Right ventricle myocardium inferior (tissue), 1 donor: ENCODE measurements around the gene UBE2D4. TPM values are rescaled to one million over a fixed set of nuclear protein-coding genes. Genes with fewer than 3 reads are reported as not detected.
"Not testable (repeated sequence)": the region's sequence is repeated elsewhere in the genome, so short reads cannot be mapped to it uniquely, and the experiment has no call there.

ENCODE experiments used
- ATAC-seq: fragments of 200-7000 bp; cut with Tn5 transposase; one replicate; pipeline ENCODE4 v1.9.1; 2020; ENCODE audit warnings: mild to moderate bottlenecking, moderate library complexity
- DNase-seq: peaks from one replicate; pipeline ENCODE4 v3.0.0; 2021; ENCODE audit errors: missing footprints
- intact Hi-C: fragments of 100-400 bp; cut with DNase I; formaldehyde crosslinking; loops from one replicate; pipeline ENCODE4 v1.11.0; 2022
- total RNA-seq: library from RNA; stranded (reverse); fragmentation: NEBNext Ultra II Directional; extraction: Animal tissue kit (Norgen Biotek cat#: 25700); gene quantifications from one replicate; pipeline ENCODE4 v1.2.1, GENCODE V29; 2021
- donor health status: DM: no; HTN: yes; CAD: no; lungs with severe emphysema.

The UBE2D4 gene
- total RNA-seq, 1 donor from 2014 or later: 51.2 TPM

DNA sequence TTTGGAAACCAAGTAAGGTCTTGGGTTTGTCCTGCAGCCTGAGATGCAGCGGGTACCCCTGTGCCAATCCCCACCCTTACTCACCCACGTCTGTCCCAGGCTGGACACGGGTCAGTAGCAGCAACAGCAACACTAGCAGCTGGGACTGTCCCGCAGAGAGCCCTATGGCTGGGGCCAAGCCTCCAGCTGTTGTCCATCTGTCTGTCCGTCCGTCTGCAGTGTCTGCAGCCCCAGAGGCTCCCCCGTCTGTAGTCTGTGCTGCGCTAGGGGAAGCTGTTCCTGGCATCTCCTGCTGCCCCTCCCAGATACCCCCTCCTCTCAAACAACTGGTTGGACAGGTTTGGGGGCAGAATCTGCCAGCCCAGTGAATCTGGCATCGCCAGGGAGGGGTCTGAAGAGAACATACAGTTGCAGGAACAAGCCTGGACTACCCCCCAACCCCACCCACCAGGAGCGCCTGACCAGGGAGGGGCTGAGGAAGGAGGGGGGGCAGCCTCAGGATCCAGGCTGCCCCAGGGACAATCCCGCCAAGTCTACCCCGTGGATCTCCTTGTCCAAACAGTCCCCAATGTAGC lies 63.9 kb downstream of the UBE2D4 start:
- peak; percentile 14 for ATAC-seq
- intact Hi-C loops, DNase-seq: not testable (repeated sequence)

- peak; percentile 23 for ATAC-seq
- intact Hi-C loops, DNase-seq: not testable (repeated sequence)
Measured at GRCh38 chr7:43990829-43991228, 64.6 kb downstream of the UBE2D4 start.

- intact Hi-C loops, ATAC-seq: not testable (repeated sequence)
Measured at GRCh38 chr7:43992896-43993295, 66.7 kb downstream of the UBE2D4 start.

DNA sequence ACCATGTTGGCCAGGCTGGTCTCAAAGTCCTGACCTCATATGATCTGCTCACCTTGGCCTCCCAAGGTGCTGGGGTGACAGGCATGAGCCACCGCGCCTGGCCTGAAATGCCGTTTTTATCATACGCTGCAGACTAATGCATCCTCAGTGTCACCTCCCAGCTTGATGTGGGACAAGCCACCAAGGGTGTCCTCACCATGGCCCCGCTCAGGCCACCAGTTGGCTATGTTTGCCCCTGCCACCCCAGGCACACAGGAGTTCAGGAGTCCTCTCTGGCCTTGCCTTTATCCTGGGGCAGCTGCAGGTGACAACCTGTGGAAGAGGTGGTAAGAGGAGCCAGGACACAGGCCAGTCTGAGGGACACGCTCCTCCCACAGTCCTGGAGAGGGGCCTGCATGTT lies 68.4 kb downstream of the UBE2D4 start:
- intact Hi-C loops, DNase-seq: not testable (repeated sequence)
- peak; percentile 18 for ATAC-seq

More at GRCh38 chr7:43992896-43993295, 66.7 kb downstream of the UBE2D4 start:
- DNase-seq: not testable (repeated sequence)

GRCh38 chr7:43997532-43997931 lies 71.3 kb downstream of the UBE2D4 start, which contains the start of gene SPDYE1:
Gene SPDYE1 (plus strand): TSS chr7:43997897. CDS start chr7:43999950, 2,053 bp downstream.
- DNase-seq, intact Hi-C loops: not testable (repeated sequence)
- ATAC-seq: peak; percentile 16

Other genes with a start within 250 kb of the UBE2D4 start
- gene COA1, start 196.9 kb upstream of the UBE2D4 start, total RNA-seq: 66.7 TPM
- 45.7 TPM for gene BLVRA, start 167.8 kb upstream of the UBE2D4 start, total RNA-seq
- 193 TPM for gene MRPS24, start 56.9 kb upstream of the UBE2D4 start, total RNA-seq
- gene URGCP, start 19.8 kb upstream of the UBE2D4 start, total RNA-seq: 44.4 TPM
- not detected for gene SPDYE1, start 71.5 kb downstream of the UBE2D4 start, total RNA-seq
- gene DBNL, start 118.3 kb downstream of the UBE2D4 start, total RNA-seq: 36.0 TPM
- 1,123 TPM for gene PGAM2, start 139.1 kb downstream of the UBE2D4 start, total RNA-seq
- 16.1 TPM for gene POLM, start 156.1 kb downstream of the UBE2D4 start, total RNA-seq
- 13.6 TPM for gene AEBP1, start 177.9 kb downstream of the UBE2D4 start, total RNA-seq
- gene POLD2, start 197.1 kb downstream of the UBE2D4 start, total RNA-seq: 87.3 TPM
- gene MYL7, start 214.9 kb downstream of the UBE2D4 start, total RNA-seq: 3,838 TPM